HG03469 (cell line): Measurements from ENCODE around the gene PAOX.
"Not testable (repeated sequence)": the region's sequence is repeated elsewhere in the genome, so short reads cannot be mapped to it uniquely, and the experiment has no call there.

Source experiments
- ATAC-seq: cut with Tn5 transposase; IDR thresholded peaks from one replicate; pipeline ENCODE4 v1.9.1; 2021; ENCODE audit warnings: mild to moderate bottlenecking, moderate library complexity, moderate number of reproducible peaks; ENCODE audit not compliant: unreplicated experiment

The PAOX gene

GRCh38 chr10:133431888-133432613 is 53.0 kb downstream of the PAOX start:
- ATAC-seq, result not testable (repeated sequence)

- ATAC-seq, result not testable (repeated sequence)
Observed at GRCh38 chr10:133432789-133433188, 53.7 kb downstream of the PAOX start.

GRCh38 chr10:133438711-133439273 is 59.7 kb downstream of the PAOX start:
- no peak for ATAC-seq

GRCh38 chr10:133439517-133440461 is 60.7 kb downstream of the PAOX start:
- ATAC-seq, result no peak

- ATAC-seq, result no peak
Observed at GRCh38 chr10:133440633-133441285, 61.7 kb downstream of the PAOX start.
